Neutrophil (primary cell): ENCODE results near the gene PCNX3.
A peak's percentile ranks its signal among the peaks of the same experiment; 100 is the strongest.
"Not testable (repeated sequence)": the region's sequence is repeated elsewhere in the genome, so short reads cannot be mapped to it uniquely, and the experiment has no call there.

Experiments
- H3K27ac ChIP-seq: fragments of 200-600 bp; sonication (generic); 2 replicates; pipeline ENCODE4 v1.5.1; 2016; ENCODE audit warnings: mild to moderate bottlenecking, moderate library complexity
- H3K27me3 ChIP-seq: fragments of 200-600 bp; sonication (generic); 2 replicates; pipeline ENCODE4 v1.6.0; 2016; ENCODE audit warnings: mild to moderate bottlenecking
- H3K36me3 ChIP-seq: fragments of 200-600 bp; sonication (generic); 2 replicates; pipeline ENCODE4 v1.5.1; 2017
- H3K4me1 ChIP-seq, 2 experiments: fragments of 200-600 bp in 1 of 2; sonication (generic) in 1 of 2; 1 replicate in 1 of 2; 2 replicates in 1 of 2; pipeline versions ENCODE4 v1.5.1 to v1.6.1; 2013 to 2016; ENCODE audit warnings: low read depth in 1 of 2, low read length in 1 of 2, mild to moderate bottlenecking in 1 of 2, moderate library complexity in 1 of 2; ENCODE audit not compliant: control insufficient read depth in 1 of 2, insufficient read depth in 1 of 2
- H3K4me3 ChIP-seq, 2 experiments: fragments of 200-600 bp in 1 of 2; sonication (generic) in 1 of 2; 1 replicate in 1 of 2; 2 replicates in 1 of 2; pipeline ENCODE4 v1.5.1; 2013 to 2016; ENCODE audit warnings: low read depth in 1 of 2, low read length in 1 of 2, mild to moderate bottlenecking in 1 of 2, moderate library complexity in 1 of 2
- H3K9me3 ChIP-seq: fragments of 200-600 bp; sonication (generic); 2 replicates; pipeline ENCODE4 v1.5.1; 2016
- CTCF ChIP-seq: fragments of 200-600 bp; sonication (generic); IDR thresholded peaks from 2 replicates; pipeline ENCODE4 v1.5.1; 2016; ENCODE audit warnings: antibody characterized with exemption

PCNX3 gene

GRCh38 chr11:65655570-65656332 is 40.2 kb downstream of the PCNX3 start:
- Histone ChIP-seq H3K4me3 (no peak overlapping the region), H3K27me3 (no peaks in the 10 kb centered on the region), H3K27ac (peak overlapping the region; percentile 98), H3K9me3 (no peaks in the 10 kb centered on the region), H3K36me3 (peaks cover 79% of the 10 kb centered on the region), H3K4me1 (peaks cover 35 to 40% of the 10 kb centered on the region in 2 experiments)
- no peak for TF ChIP-seq CTCF

- peaks cover 31 to 36% of the 10 kb centered on the region in 2 experiments for H3K4me1 ChIP-seq
- no peaks in the 10 kb centered on the region for H3K9me3 ChIP-seq
- peak overlapping the region; percentile 20 for H3K27ac ChIP-seq
- no peaks in the 10 kb centered on the region for H3K27me3 ChIP-seq
- H3K36me3 ChIP-seq = peaks cover 77% of the 10 kb centered on the region
- H3K4me3 ChIP-seq = no peak overlapping the region
- no peak for TF ChIP-seq CTCF
Observed at GRCh38 chr11:65657426-65657825, 41.9 kb downstream of the PCNX3 start.

GRCh38 chr11:65658174-65659021 is 42.8 kb downstream of the PCNX3 start:
- Histone ChIP-seq H3K4me1 (peaks cover 26 to 31% of the 10 kb centered on the region in 2 experiments), H3K4me3 (no peak overlapping the region), H3K9me3 (no peaks in the 10 kb centered on the region), H3K27ac (no peak overlapping the region), H3K36me3 (peaks cover 77% of the 10 kb centered on the region), H3K27me3 (no peaks in the 10 kb centered on the region)
- no peak for TF ChIP-seq CTCF

GRCh38 chr11:65660038-65660437 is 44.5 kb downstream of the PCNX3 start:
- no peak for TF ChIP-seq CTCF
- Histone ChIP-seq H3K27ac (no peak overlapping the region), H3K4me3 (no peak overlapping the region), H3K27me3 (no peaks in the 10 kb centered on the region), H3K9me3 (no peaks in the 10 kb centered on the region), H3K4me1 (peaks cover 26 to 29% of the 10 kb centered on the region in 2 experiments), H3K36me3 (peaks cover 67% of the 10 kb centered on the region)

GRCh38 chr11:65660908-65661307 is 45.3 kb downstream of the PCNX3 start:
- H3K4me1 ChIP-seq = peaks cover 26 to 29% of the 10 kb centered on the region in 2 experiments
- H3K4me3 ChIP-seq, H3K27me3 ChIP-seq, H3K9me3 ChIP-seq: not testable (repeated sequence)
- peaks cover 59% of the 10 kb centered on the region for H3K36me3 ChIP-seq
- peak overlapping the region; percentile 99 for H3K27ac ChIP-seq
